ENCODE data around the gene CABP4. TPM values are rescaled to one million over a fixed set of nuclear protein-coding genes. Genes with fewer than 3 reads are reported as not detected.

CABP4 gene
- total and polyA plus RNA-seq, 9 donors, result 0.29 to 1.2 (median 0.66) TPM

DNA sequence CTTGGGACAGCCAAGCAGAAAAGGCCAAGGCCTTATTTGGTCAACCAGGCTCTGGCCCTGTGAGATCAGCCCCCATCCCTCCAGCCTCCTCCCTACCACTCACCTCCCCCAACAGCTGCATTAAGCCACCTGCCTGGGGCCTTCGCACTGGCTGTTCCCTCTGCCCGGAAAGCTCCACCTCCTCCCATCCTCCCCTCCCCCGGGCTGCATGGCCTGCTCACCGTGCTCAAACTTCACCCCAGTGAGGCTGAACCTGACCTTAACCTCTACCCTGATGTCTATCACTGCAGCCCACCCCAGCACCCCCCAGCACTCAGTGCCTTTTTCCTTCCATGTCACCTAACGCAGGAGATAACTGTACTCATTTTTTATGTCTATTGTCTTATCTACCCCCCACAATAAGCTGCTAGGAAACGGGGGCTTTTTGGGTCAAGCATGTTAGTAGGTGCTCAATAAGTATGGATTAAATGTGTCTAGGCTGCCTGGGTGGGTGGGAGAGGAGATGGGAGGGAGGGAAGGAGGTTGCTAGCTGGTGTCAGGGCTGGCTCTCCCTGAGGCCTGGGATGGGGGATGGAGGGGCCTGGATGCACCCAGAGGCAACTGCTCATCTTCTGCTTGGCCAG lies 18.6 kb upstream of the CABP4 start:
- no peak overlapping the region for H3K4me3 ChIP-seq (ENCODE audit: low read length)
- 19% methylated on average over 4 of the region's 6 CpGs for WGBS (ENCODE audit: insufficient coverage)
- no peaks in the 10 kb centered on the region for H3K27me3 ChIP-seq (ENCODE audit: control insufficient read depth, insufficient read depth, low read length)
- H3K4me1 ChIP-seq (ENCODE audit: control insufficient read depth, insufficient read depth, low read length), result peaks cover 23% of the 10 kb centered on the region
- peaks cover 75% of the 10 kb centered on the region for H3K36me3 ChIP-seq (ENCODE audit: control insufficient read depth, insufficient read depth, low read length)
- H3K27ac ChIP-seq (ENCODE audit: low read length), result peak overlapping the region; percentile 20
- no peak for DNase-seq
- H3K9me3 ChIP-seq (replicated peaks; ENCODE audit: control insufficient read depth, low read depth, low read length), result no peaks in the 10 kb centered on the region

DNA sequence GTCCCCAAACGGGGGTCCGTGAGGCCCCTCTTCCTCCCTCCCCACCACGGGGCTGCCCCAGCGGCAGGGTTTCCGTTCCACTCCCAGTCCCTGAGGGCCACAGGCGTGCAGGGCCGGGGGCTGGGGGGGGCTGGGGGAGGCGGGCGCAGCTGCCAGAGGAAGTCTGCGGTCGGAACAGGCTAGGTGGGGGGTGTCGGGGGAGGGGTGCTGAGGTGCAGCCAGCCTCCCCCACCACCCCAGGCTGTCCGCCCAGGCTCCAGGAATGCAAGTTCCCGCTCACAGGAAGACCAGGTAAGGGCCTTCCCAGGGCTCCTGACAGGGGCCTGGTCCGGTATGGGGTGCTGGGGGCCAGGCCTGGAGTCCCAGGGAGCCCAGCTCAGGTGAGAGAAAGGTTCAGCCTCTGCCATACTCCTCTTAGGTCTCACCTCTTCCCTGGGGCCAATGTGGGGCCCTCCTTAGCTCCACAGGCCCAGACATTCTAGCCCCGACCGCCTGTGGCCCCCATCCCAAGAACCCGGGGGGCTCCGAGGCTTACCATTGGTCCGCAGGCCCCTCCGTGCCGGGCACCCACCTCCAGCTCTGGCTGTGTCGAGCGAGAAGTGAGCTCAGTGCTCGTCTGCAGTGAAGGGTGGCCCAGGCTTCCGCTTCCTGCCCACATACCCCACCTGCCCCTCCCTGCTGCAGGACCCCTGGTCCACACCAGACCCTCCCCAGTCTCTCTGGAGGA lies 17.9 kb upstream of the CABP4 start, which contains the start of gene PTPRCAP:
Gene PTPRCAP, minus strand, starts transcription at position 601 of the 727 bp plus-strand sequence. Its CDS starts 63 bp downstream, at position 538.
- H3K27ac ChIP-seq (ENCODE audit: low read length), result peak within 1 kb of the TSS; percentile 17
- no peak for DNase-seq
- peaks cover 74% of the 10 kb centered on the region for H3K36me3 ChIP-seq (ENCODE audit: control insufficient read depth, insufficient read depth, low read length)
- H3K4me3 ChIP-seq (ENCODE audit: low read length), result peak within 1 kb of the TSS; percentile 10
- H3K9me3 ChIP-seq (replicated peaks; ENCODE audit: control insufficient read depth, low read depth, low read length), result no peaks in the 10 kb centered on the region
- 63% methylated on average over 13 of the region's 26 CpGs for WGBS (ENCODE audit: insufficient coverage)
- H3K27me3 ChIP-seq (ENCODE audit: control insufficient read depth, insufficient read depth, low read length), result no peaks in the 10 kb centered on the region
- peaks cover 25% of the 10 kb centered on the region for H3K4me1 ChIP-seq (ENCODE audit: control insufficient read depth, insufficient read depth, low read length)

DNA sequence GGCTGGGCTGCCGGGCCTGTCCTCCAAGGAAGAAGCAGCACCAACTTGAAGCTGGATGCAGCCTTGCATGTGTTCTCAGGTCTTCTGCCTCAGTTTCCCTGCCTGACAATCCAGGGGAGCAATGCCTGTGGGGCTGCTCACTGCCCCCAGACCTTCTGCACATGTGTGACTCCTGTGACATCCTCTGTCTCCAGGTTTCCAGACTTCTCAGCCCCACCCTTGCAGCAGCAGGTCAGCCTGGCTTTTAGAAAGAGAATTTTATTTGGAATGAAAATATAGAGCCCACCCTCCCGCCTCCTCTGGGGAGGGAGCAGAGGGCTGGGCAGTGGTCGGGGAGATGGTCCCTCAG lies 17.4 kb upstream of the CABP4 start:
- DNase-seq, result no peak
- no peaks in the 10 kb centered on the region for H3K9me3 ChIP-seq (replicated peaks; ENCODE audit: control insufficient read depth, low read depth, low read length)
- no peaks in the 10 kb centered on the region for H3K27me3 ChIP-seq (ENCODE audit: control insufficient read depth, insufficient read depth, low read length)
- no peak overlapping the region for H3K27ac ChIP-seq (ENCODE audit: low read length)
- peaks cover 31% of the 10 kb centered on the region for H3K4me1 ChIP-seq (ENCODE audit: control insufficient read depth, insufficient read depth, low read length)
- peaks cover 69% of the 10 kb centered on the region for H3K36me3 ChIP-seq (ENCODE audit: control insufficient read depth, insufficient read depth, low read length)
- H3K4me3 ChIP-seq (ENCODE audit: low read length), result peak overlapping the region; percentile 10
- 55% methylated on average over 3 of the region's 3 CpGs for whole genome bisulfite sequencing (ENCODE audit: insufficient coverage)

DNA sequence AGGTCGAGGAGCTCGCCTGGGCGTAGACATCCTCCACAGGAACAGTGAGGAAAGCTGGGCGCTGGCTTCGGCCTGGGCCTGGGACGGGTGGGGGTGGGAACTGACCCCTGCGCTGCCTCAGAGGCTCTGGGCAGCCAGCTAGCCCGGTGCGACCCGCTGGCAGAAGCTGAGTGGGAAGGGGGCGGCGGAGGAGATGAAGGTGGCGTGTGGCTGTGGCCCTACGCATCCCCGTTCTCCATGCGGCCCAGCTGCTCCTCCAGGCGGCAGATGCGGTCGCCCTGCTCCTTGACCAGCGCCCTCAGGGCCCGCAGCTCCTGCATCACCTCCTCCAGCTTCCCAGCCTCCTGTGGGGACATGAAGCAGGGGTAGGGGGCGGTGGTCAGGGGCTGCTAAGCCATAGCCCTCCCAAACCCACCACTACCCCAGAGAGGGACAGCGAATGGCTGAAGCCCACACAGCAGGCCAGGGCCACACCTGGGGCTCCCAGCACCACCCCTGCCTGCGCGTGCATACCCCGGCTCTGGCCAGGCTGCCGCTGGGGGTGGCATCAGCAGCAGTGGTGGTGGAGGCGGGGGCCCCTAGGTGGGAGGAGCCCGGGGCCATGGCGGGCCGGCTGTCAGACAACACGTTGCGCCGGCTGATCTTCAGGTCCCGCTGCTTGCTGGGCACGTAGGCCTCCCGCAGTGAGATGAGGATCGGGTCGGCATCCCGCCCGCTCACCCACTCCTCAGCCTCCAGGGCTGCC lies 16.8 kb upstream of the CABP4 start:
- DNase-seq, result no peak
- peaks cover 34% of the 10 kb centered on the region for H3K4me1 ChIP-seq (ENCODE audit: control insufficient read depth, insufficient read depth, low read length)
- peak overlapping the region; percentile 10 for H3K4me3 ChIP-seq (ENCODE audit: low read length)
- no peaks in the 10 kb centered on the region for H3K9me3 ChIP-seq (replicated peaks; ENCODE audit: control insufficient read depth, low read depth, low read length)
- WGBS (ENCODE audit: insufficient coverage), result 68% methylated on average over 20 of the region's 41 CpGs
- peaks cover 63% of the 10 kb centered on the region for H3K36me3 ChIP-seq (ENCODE audit: control insufficient read depth, insufficient read depth, low read length)
- no peak overlapping the region for H3K27ac ChIP-seq (ENCODE audit: low read length)
- no peaks in the 10 kb centered on the region for H3K27me3 ChIP-seq (ENCODE audit: control insufficient read depth, insufficient read depth, low read length)

DNA sequence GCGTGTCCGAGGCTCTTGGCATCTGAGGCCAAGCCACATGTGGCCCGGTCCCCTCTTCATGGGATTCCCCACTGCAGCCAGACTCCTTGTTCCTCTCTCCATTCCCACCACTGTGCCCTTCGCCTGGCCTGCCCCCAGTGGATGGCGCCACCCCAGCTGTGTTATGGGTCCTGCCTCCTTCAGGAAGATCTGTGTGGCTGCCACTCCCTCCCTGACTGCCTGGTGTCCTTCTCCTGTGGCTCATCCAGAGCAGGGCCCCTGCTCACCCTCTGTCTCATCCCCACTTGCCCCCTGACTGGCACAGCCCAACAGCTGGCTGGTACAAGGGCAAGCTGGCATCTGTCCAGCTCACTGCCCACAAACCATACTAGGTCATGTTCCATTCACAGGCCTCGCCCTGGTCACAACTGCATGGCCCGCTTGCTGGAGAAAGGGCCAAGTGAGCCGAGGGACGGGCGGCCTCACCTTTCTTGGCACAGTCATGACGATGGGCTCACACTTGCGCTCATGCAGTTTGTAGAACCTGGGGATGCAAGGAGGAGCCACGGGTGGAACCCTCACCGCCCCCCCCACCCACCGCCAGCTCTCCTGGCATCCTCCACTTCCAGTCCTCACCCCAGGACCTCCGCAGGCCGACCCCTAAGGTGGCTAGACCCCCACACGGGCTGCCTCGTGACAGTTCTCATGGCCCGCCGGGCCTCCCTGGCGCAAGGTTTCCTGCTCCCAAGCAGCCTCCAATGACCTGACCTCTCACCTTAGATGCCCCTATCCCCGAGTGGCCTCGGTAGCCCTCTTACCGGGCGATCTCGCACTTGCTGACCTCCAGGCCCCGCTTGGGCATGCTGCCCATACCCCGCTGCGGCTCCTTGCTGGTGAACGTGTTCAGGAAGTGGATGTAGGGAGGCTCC lies 15.6 kb upstream of the CABP4 start:
- no peak overlapping the region for H3K4me3 ChIP-seq (ENCODE audit: low read length)
- peaks cover 34% of the 10 kb centered on the region for H3K4me1 ChIP-seq (ENCODE audit: control insufficient read depth, insufficient read depth, low read length)
- no peak for DNase-seq
- no peaks in the 10 kb centered on the region for H3K27me3 ChIP-seq (ENCODE audit: control insufficient read depth, insufficient read depth, low read length)
- WGBS (ENCODE audit: insufficient coverage), result 77% methylated on average over 13 of the region's 31 CpGs
- no peaks in the 10 kb centered on the region for H3K9me3 ChIP-seq (replicated peaks; ENCODE audit: control insufficient read depth, low read depth, low read length)
- H3K27ac ChIP-seq (ENCODE audit: low read length), result peak overlapping the region; percentile 7
- H3K36me3 ChIP-seq (ENCODE audit: control insufficient read depth, insufficient read depth, low read length), result peaks cover 51% of the 10 kb centered on the region

DNA sequence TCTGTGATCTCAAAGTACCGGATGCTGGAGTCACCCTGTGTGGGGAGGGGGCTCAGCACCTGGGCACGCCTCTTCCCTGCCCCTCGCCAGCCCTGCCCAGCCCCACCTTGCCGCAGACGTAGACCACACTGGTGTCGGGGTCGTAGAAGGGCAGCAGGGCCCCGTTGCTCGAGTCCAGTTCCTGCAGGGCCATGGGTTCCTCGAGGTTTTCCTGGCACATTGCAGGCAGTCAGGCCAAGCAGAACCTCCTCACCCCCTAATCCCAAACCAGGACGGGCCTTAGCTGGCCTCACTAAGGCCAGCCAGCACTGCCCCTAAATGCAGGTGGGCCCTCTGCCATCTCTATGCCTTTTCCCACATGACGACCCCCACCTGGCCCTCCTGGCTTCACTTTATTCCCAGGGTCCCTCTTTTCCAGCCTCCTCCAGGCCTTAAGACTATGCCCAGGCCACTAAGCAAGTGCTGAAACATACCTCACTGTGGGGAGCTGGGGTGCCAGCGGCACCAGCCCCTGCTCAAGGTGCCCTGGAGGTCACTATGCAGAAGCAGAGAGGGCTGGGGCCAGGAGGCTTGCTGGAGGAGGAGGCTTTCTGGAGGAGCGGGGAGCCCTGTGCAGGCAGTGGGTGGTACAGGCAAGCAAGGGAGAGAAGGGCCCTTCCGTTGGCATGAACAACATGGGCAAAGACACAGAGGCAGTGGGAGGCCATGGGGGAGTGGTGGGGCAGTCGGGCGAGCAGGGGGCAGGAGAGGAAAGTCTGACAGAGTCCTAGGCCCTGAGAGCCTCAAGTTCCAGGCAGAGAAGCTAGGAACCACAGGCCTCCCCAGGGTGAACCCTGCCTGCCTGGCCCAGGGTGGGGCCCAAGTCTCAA lies 14.7 kb upstream of the CABP4 start:
- Histone ChIP-seq H3K36me3 (ENCODE audit: control insufficient read depth, insufficient read depth, low read length) (peaks cover 43% of the 10 kb centered on the region), H3K4me1 (ENCODE audit: control insufficient read depth, insufficient read depth, low read length) (peaks cover 33% of the 10 kb centered on the region), H3K27ac (ENCODE audit: low read length) (peak overlapping the region; percentile 7), H3K9me3 (replicated peaks; ENCODE audit: control insufficient read depth, low read depth, low read length) (no peaks in the 10 kb centered on the region), H3K4me3 (ENCODE audit: low read length) (no peak overlapping the region), H3K27me3 (ENCODE audit: control insufficient read depth, insufficient read depth, low read length) (no peaks in the 10 kb centered on the region)
- DNase-seq, result no peak
- 75% methylated on average over 17 of the region's 17 CpGs for WGBS (ENCODE audit: insufficient coverage)

DNA sequence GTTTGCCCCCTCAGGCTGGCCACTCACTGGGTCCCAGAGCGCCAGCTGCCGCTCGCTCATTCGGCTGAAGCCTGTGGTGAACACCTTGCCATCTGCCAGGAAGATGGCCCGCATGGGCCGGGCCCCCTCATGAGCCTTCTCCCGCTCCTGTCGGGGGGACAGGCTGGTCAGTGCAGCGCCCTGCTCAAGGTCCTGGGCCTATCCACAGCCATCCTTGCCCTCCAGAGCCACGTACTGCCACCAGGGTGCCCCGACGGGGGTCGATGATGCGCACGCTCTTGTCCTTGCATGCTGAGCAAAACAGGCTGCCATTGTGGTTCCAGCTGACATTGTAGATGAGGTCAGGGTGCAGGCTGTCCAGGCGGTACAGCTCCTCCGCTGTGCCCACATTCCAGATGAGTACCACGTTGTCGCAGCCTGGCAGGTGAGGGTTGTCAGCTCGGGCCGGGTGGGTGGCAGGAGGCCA lies 14.0 kb upstream of the CABP4 start:
- H3K36me3 ChIP-seq (ENCODE audit: control insufficient read depth, insufficient read depth, low read length), result peaks cover 38% of the 10 kb centered on the region
- H3K9me3 ChIP-seq (replicated peaks; ENCODE audit: control insufficient read depth, low read depth, low read length), result no peaks in the 10 kb centered on the region
- peaks cover 32% of the 10 kb centered on the region for H3K4me1 ChIP-seq (ENCODE audit: control insufficient read depth, insufficient read depth, low read length)
- no peak for DNase-seq
- WGBS (ENCODE audit: insufficient coverage), result 85% methylated on average over 21 of the region's 21 CpGs
- no peak overlapping the region for H3K27ac ChIP-seq (ENCODE audit: low read length)
- H3K27me3 ChIP-seq (ENCODE audit: control insufficient read depth, insufficient read depth, low read length), result no peaks in the 10 kb centered on the region
- no peak overlapping the region for H3K4me3 ChIP-seq (ENCODE audit: low read length)

DNA sequence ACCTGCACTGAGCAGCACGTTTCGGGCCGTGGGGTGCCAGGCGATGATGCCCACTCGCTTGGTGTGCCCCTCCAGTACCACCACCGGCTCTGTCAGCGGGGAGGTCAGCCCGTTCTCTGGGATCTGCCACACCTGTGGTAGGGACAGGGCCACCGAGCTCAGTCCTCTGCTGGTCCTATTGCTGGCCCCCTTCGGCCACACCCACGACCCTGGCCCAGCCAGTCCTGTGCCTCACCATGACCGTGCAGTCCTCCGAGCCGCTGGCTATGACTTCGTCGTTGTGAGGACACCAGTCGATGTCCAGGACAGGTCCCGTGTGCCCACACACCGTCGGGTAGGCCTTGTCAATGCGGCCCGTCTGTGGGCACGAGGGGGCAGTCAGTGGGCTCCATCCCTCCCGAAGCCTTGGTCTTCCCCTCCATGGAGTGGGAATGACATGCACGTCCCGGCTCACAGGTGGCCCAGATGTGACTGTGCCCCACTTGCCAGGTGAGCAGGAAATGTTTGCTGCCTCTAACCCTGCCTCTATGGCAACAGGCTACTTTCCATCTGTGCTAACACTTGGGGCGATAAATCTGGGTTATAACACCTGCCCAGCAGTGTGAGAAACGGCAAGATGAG lies 13.3 kb upstream of the CABP4 start:
- Histone ChIP-seq H3K4me1 (ENCODE audit: control insufficient read depth, insufficient read depth, low read length) (peaks cover 24% of the 10 kb centered on the region), H3K27ac (ENCODE audit: low read length) (no peak overlapping the region), H3K27me3 (ENCODE audit: control insufficient read depth, insufficient read depth, low read length) (no peaks in the 10 kb centered on the region), H3K36me3 (ENCODE audit: control insufficient read depth, insufficient read depth, low read length) (peaks cover 38% of the 10 kb centered on the region), H3K4me3 (ENCODE audit: low read length) (no peak overlapping the region), H3K9me3 (replicated peaks; ENCODE audit: control insufficient read depth, low read depth, low read length) (no peaks in the 10 kb centered on the region)
- 83% methylated on average over 26 of the region's 28 CpGs for WGBS (ENCODE audit: insufficient coverage)
- DNase-seq, result no peak

All from muscle of leg (tissue), 11 donors.